Natural killer cell treated with Interleukin-12 subunit alpha and Interleukin-12 subunit beta and Interleukin-15 and Interleukin-18, amount 100 ng/mL, for 72 hours (primary cell): ENCODE measurements around the gene GM2A. TPM values are rescaled to one million over a fixed set of nuclear protein-coding genes. Genes with fewer than 3 reads are reported as not detected.

ENCODE experiments used
- ATAC-seq, 2 donors: fragments of 150-1000 bp; cut with Tn5 transposase in 1 of 2; sonication (Bioruptor Pico), chemical (Tn5 transposase) in 1 of 2; 2 replicates each; pipeline ENCODE4 v1.10.0; 2021
- DNase-seq: peaks from one replicate; pipeline ENCODE4 v3.0.0; 2022; ENCODE audit warnings: low spot score
- H3K27ac Mint-ChIP-seq, 2 donors: 1 replicate in 1 of 2; 2 replicates in 1 of 2; pipeline ENCODE4 v1.8.0; 2022; ENCODE audit warnings: mixed read lengths in 2 of 2, mild to moderate bottlenecking in 1 of 2, moderate library complexity in 1 of 2
- H3K27me3 Mint-ChIP-seq, 2 donors: 1 replicate in 1 of 2; 2 replicates in 1 of 2; pipeline ENCODE4 v1.8.0; 2022; ENCODE audit warnings: mixed read lengths in 2 of 2
- H3K36me3 Mint-ChIP-seq: one replicate; pipeline ENCODE4 v1.8.0; 2022; ENCODE audit warnings: mixed read lengths
- H3K4me1 Mint-ChIP-seq, 2 donors: 1 replicate in 1 of 2; 2 replicates in 1 of 2; pipeline ENCODE4 v1.8.0; 2022; ENCODE audit warnings: low read depth in 2 of 2, mixed read lengths in 2 of 2, mild to moderate bottlenecking in 1 of 2
- H3K4me3 Mint-ChIP-seq: one replicate; pipeline ENCODE4 v1.8.0; 2022; ENCODE audit warnings: mixed read lengths
- H3K9me3 Mint-ChIP-seq: 2 replicates; pipeline ENCODE4 v1.8.0; 2022; ENCODE audit warnings: mixed read lengths
- total RNA-seq, 2 donors: library from RNA; stranded (reverse); gene quantifications; one replicate each; pipeline ENCODE4 v1.2.3, GENCODE V29; 2022

GM2A gene
- total RNA-seq, 2 donors from 2014 or later, result 15.4 to 15.9 TPM

DNA sequence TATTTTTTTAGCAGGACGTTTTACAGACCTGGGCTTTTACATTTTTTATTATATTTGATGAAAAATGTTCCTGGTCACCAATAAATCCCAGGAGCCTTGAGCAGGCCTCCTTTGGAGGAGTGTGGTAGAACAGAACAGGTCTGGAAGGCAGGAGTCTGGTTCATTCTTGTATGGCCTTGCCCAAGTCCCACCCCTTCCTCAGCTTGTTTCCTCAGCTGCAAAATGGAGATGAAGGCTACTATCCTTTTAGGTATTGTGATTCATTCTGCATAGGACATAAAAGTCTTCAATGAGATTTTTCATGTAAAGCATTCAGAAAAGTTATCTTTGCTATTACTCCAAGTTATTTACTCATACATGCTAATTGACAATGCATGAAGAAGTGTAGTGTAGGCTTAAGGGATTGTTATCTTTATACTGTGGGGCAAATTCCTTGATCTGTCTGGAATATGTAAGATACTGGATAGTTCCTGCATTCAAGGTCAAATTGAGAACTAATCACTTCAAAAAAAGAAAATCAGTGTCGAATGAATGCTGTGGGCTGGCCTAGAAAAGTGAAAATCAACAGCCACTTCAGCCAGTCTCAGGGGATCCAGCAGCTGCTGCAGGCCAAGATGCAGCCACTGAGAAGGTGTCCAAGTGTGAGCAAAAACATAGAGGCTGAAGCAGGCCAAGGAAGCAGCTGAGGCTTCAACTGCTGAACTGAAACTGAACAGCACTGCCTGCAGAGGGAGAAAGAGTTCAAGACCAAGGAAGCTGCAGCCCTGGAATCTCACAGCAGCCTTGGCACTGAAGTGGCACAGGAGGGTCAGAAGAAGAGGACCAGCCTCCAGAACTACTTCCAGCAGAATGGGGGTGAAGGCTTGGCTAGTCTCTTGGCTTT, 66.1 kb downstream of the GM2A start:
- DNase-seq (no peak), ATAC-seq (no peak)
- Mint-ChIP-seq H3K36me3 (no peaks in the 10 kb centered on the region), H3K4me3 (no peak overlapping the region), H3K27me3 (peaks cover 9 to 11% of the 10 kb centered on the region in 2 donors), H3K9me3 (no peaks in the 10 kb centered on the region), H3K27ac (no peak overlapping the region), H3K4me1 (peaks cover 0 to 2% of the 10 kb centered on the region in 2 donors)

Other genes starting within 250 kb of the GM2A start
- not detected for gene GPX3, start 232.6 kb upstream of the GM2A start, total RNA-seq
- gene TNIP1, start 172.2 kb upstream of the GM2A start, total RNA-seq, result 100 to 1,000 TPM; 154 to 260 TPM
- gene ANXA6, start 95.4 kb upstream of the GM2A start, total RNA-seq, result 100 to 1,000 TPM; 271 to 398 TPM
- gene CCDC69, start 29.1 kb upstream of the GM2A start, total RNA-seq, result 10 to 100 TPM; 59.6 to 98.5 TPM
- gene SLC36A3, start 50.6 kb downstream of the GM2A start, total RNA-seq, result not detected
- gene SLC36A2, start 94.4 kb downstream of the GM2A start, total RNA-seq, result not detected
- 10 to 100 TPM in 1 of 2 donors, 1 to 10 TPM in 1; 6.3 to 15.4 TPM for gene SLC36A1, start 194.4 kb downstream of the GM2A start, total RNA-seq